Measurements from ENCODE around the gene KLK11. TPM values are rescaled to one million over a fixed set of nuclear protein-coding genes. Genes with fewer than 3 reads are reported as not detected.

Gene KLK11
- total RNA-seq, 2 experiments from 2014 or later: not detected

DNA sequence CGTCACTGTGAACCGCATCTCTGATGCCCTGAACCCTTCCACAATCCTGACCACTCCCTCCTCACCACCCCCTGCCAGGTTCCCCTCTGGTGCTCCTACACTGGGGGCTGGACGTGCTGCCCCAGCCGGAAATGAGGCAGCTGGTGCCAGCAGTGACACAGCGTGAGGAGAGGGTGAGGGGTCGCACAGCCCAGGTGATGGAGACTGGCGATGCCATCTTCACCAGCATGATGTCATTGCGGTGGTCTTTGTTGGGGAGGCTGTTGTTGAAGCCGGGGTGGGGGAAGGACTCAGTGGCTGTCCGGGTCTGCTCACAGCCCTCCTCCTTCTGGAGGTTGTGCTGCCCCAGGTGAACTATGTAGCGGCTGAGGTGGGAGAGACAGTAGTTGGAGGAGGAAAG, 2.5 kb downstream of the KLK11 start:
- peaks cover 4% of the 10 kb centered on the region for H3K4me1 Mint-ChIP-seq
- no peak overlapping the region for H3K27ac Mint-ChIP-seq
- H3K36me3 Mint-ChIP-seq: no peaks in the 10 kb centered on the region
- POLR2A ChIA-PET: interaction anchor here (0.6 kb wide), 1 partner anchor 16 kb away, joined by 4 read pairs; no protein-coding TSS in a partner anchor
- no peak for DNase-seq
- H3K27me3 Mint-ChIP-seq: peaks cover 42% of the 10 kb centered on the region
- H3K9me3 Mint-ChIP-seq: no peaks in the 10 kb centered on the region
- H3K4me3 Mint-ChIP-seq: no peak overlapping the region
- ATAC-seq (ENCODE audit: low read depth): no peak

DNA sequence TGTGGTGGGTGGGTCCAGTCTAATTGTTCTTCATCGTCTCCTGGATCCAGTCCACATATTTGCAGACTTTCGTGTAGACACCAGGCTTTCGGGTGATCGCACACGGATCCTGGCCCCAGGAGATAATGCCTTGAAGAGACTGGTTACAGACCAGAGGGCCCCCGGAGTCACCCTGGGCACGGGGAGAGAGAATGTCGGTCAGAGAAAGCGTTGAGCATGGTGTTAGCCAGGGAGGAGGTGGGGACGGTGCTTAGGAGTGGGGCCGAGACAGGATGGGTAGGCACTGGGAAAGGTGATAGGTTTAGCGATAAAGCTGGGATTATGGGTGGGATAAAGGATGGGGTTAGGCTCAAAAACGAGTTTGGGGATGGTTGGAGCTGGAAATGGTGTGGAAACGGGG, 3.9 kb downstream of the KLK11 start:
- H3K4me1 Mint-ChIP-seq: peaks cover 10% of the 10 kb centered on the region
- H3K9me3 Mint-ChIP-seq: no peaks in the 10 kb centered on the region
- no peak for DNase-seq
- POLR2A ChIA-PET: no interaction called here
- H3K27me3 Mint-ChIP-seq: peaks cover 55% of the 10 kb centered on the region
- no peak overlapping the region for H3K4me3 Mint-ChIP-seq
- no peak overlapping the region for H3K27ac Mint-ChIP-seq
- ATAC-seq (ENCODE audit: low read depth): no peak
- H3K36me3 Mint-ChIP-seq: no peaks in the 10 kb centered on the region

DNA sequence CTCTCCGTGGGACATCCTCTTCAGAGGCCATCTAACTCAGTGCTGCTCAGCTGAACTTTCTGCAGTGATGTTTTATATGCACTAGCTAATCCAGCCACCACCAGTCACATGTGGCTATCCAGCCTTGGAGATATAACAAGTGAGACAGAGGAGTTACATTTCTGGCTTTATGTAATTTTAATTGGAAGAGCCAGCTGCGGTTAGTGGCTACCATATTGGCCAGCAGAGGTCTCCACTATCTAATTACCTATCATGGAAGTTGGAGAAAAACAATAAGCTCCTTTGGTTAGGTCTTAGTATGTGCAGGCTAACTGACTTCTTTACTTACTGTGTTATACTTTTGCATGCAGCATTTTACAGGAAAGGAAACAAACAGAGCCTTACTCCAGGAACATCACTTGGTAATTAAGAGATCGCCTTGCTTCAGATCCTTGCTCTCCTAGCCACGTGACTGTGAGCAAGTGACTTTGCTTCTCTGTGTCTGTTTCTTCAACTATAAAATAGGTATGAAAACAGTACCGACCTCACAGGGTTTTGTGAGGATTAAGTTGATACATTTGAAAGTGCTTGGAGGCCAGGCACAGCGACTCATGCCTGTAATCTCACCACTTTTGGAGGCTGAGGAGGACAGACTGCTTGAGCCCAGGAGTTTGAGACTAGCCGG, 5.3 kb downstream of the KLK11 start:
- DNase-seq (no peak), ATAC-seq (ENCODE audit: low read depth) (no peak)
- no peak overlapping the region for H3K4me3 Mint-ChIP-seq
- H3K36me3 Mint-ChIP-seq: no peaks in the 10 kb centered on the region
- POLR2A ChIA-PET: no interaction called here
- peaks cover 15% of the 10 kb centered on the region for H3K4me1 Mint-ChIP-seq
- H3K9me3 Mint-ChIP-seq: no peaks in the 10 kb centered on the region
- no peak overlapping the region for H3K27ac Mint-ChIP-seq
- peaks cover 61% of the 10 kb centered on the region for H3K27me3 Mint-ChIP-seq

DNA sequence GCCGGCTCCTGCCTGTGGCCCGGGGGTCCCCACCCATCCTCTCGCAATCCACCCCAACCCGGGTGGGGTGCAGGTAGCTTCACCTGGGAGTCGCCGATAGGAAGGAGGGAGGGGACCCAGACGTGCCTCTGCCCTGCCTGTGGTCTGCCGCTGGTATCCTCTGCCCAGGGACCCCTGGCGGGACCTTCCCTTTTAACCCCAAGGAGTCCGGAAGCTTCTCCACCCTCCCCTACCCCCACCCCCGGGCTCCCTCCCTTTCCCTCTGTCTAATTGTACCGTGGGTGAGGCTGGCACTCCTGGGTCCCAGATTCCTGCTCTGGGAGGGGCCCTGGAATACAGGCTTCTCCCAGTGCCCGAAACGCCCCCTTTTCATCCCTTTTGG, 6.9 kb downstream of the KLK11 start, which contains the start of gene KLK10:
Gene KLK10 (minus strand): TSS at position 166 of the 382 bp plus-strand sequence. CDS start 579 bp downstream, outside the sequence.
- ATAC-seq (ENCODE audit: low read depth) (no peak), DNase-seq (no peak)
- Mint-ChIP-seq H3K36me3 (no peaks in the 10 kb centered on the region), H3K4me3 (peak within 1 kb of the TSS; percentile 72), H3K4me1 (peaks cover 19% of the 10 kb centered on the region), H3K27me3 (peaks cover 64% of the 10 kb centered on the region), H3K9me3 (no peaks in the 10 kb centered on the region), H3K27ac (no peak within 1 kb of the TSS)
- POLR2A ChIA-PET: interaction anchor here (1.0 kb wide), 1 partner anchor 8 kb away, joined by 3 read pairs; no protein-coding TSS in a partner anchor

DNA sequence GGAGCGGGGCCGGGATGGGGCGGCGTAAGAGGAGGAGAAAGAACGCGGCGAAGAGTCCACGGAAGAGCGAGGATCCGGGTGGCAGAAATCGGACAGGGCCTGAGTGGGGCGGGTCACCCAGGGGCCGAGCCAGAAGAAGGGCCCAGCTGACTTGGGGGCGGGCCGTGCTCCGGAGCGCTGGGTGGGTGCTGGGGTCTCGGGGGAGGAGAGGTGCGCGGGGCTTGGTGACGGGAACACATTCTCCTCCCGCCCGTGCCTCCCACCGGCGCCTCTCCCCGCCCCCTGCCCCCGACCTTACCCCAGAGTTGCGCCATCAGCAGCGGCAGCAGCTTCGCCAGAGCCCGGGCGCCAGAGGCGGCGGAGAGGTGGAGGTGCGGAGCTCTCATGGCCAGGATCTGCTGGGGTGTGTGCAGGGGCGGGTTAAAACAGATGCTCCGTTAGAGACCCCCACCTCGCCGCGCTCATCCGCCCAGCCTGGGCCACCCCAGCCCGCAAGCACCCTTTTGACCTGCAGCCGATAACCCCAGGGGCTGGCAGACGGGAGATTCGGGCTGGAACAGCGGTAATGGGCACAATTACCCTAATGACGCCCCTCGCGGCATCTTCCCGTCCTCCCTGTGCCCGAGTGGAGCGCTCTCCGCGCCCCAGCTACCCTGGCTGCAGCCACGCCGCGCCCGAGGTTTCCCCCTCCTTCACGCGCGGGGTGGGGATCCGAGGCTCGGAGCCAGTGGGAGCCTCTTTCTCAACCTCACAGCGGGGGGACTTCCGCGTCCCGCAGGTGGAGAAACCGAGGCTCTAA, 7.5 kb downstream of the KLK11 start:
- peaks cover 25% of the 10 kb centered on the region for H3K4me1 Mint-ChIP-seq
- POLR2A ChIA-PET: interaction anchor here (1.0 kb wide), 1 partner anchor 8 kb away, joined by 3 read pairs; no protein-coding TSS in a partner anchor
- no peaks in the 10 kb centered on the region for H3K9me3 Mint-ChIP-seq
- H3K27me3 Mint-ChIP-seq: peaks cover 64% of the 10 kb centered on the region
- H3K27ac Mint-ChIP-seq: no peak overlapping the region
- H3K36me3 Mint-ChIP-seq: no peaks in the 10 kb centered on the region
- ATAC-seq (ENCODE audit: low read depth) (no peak), DNase-seq (no peak)
- H3K4me3 Mint-ChIP-seq: peak overlapping the region; percentile 72

DNA sequence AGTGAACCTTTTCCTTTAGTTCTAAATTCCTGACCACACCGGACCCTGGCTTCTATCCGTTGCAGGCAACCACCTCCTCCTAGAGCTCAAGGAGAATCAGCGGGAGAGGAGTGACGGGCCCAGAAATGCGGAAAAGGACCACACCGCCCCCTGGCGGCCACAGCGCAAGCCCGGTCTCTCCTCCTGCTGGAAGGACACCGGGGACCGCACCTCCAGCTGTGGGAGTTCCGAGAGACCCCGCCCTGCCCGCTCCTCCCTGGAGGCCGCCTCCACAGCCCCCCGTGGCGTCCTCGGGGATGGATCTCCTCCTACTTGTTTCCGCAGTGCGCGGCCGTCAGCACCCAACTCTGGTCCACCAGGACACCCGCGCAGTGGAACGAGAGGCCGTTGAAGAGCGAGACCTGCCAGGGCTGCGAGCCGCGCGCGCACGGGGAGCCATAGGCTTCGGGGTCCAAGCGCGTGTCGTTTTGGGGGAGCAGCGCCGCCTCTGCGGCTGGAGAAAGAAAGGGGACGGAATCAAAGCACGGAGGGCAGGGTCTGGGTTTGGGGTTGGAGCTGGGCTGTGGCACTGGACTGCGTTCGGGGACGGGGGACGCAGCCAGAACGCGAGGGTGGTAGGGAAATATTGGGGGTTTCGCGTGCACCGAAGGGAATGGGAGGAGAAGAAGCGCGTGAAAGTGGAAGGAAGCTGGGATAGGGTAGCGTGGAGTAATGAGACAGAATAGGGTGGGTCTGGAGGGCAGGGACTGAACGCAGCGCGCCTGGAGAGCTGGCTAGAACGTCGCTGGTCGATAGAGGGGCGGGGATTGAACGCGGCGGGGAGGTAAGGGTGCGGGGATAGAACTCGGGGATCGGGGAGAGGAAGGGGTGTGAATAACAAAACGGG, 9.4 kb downstream of the KLK11 start:
- no peak overlapping the region for H3K27ac Mint-ChIP-seq

DNA sequence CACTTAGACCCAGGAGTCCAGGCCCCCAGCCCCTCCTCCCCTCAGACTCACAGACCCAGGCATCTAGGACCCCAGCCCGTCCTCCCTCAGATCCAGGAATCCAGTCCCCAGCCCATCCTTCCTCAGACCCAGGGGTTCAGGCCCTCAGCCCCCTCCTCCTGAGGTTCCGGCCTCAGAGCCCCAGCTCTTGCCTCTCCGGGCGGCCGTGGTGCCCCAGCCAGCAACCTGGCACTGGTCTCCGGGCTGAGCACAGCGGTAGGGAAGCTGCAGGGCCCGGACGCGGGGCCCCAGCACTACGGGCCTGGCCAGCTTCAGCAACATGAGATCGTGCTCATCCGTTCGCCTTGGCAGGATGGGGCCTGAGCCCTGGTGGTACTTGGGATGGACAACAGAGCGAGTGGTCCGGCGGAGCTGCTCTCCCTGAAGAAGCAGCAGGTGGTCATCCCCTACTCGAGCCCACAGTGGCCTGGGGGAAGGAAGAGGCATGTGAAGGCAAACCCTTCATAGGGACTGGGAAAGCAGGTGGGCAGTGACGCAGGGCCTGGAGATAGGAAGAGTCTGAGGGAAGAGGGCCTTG, 10.6 kb downstream of the KLK11 start:
- Mint-ChIP-seq H3K27me3 (peaks cover 48% of the 10 kb centered on the region), H3K27ac (no peak overlapping the region), H3K4me1 (peaks cover 27% of the 10 kb centered on the region), H3K36me3 (no peaks in the 10 kb centered on the region), H3K9me3 (no peaks in the 10 kb centered on the region), H3K4me3 (no peak overlapping the region)
- ATAC-seq (ENCODE audit: low read depth): no peak
- DNase-seq: no peak
- POLR2A ChIA-PET: no interaction called here

More for the DNA sequence above, 9.4 kb downstream of the KLK11 start:
- POLR2A ChIA-PET: no interaction called here
- Mint-ChIP-seq H3K27me3 (peaks cover 57% of the 10 kb centered on the region), H3K36me3 (no peaks in the 10 kb centered on the region), H3K4me1 (peaks cover 27% of the 10 kb centered on the region), H3K9me3 (no peaks in the 10 kb centered on the region), H3K4me3 (peak overlapping the region; percentile 44)
- ATAC-seq (ENCODE audit: low read depth): peak; percentile 46
- DNase-seq: peak; percentile 73

DNA sequence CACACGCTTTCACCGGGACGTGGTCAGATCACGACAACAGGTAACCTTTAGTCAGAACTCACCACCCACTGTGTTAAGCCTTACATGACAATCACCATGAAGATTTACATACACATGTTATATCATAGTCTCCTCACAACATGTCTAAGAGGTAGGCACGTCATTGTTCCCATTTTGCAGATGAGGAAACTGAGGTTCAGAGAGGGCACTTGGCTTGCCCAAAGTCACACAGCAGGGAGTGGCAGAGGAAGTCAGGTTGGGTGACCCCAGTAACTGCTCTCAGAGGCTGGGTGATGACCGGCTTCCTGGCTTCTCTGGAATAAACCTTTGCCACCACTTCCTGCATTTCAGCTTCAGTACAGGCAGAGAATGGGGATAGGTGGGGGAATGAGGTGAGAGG, 12.2 kb downstream of the KLK11 start:
- peaks cover 38% of the 10 kb centered on the region for H3K27me3 Mint-ChIP-seq
- H3K36me3 Mint-ChIP-seq: no peaks in the 10 kb centered on the region
- POLR2A ChIA-PET: no interaction called here
- no peak overlapping the region for H3K27ac Mint-ChIP-seq
- H3K9me3 Mint-ChIP-seq: no peaks in the 10 kb centered on the region
- ATAC-seq (ENCODE audit: low read depth): no peak
- DNase-seq: no peak
- no peak overlapping the region for H3K4me3 Mint-ChIP-seq
- H3K4me1 Mint-ChIP-seq: peaks cover 23% of the 10 kb centered on the region

DNA sequence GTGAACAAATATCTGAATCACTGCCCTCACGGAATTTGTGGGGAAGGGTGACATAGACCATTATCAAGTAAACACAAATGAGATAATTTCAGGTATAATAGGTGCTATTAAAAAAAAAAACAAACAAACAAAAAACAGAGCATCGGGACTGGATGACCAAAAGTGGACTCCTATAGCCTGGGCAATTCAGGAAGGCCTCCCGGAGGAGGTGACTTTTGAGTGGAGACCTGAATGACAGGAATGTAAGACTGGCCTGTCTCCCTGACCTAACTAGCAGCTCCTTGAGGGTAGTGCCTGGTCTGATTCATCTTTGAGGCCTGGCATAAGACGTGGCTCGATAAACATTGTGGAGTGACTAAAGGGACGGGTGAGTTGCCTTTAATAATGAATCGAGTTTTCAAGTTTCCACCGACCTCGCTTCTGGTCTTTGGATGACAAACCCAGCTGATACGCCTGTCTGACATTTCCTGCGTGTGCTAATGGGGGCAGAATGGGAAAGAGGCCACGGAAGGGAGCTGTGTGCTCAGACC, 13.7 kb downstream of the KLK11 start:
- DNase-seq (no peak), ATAC-seq (ENCODE audit: low read depth) (no peak)
- Mint-ChIP-seq H3K4me1 (peaks cover 18% of the 10 kb centered on the region), H3K4me3 (no peak overlapping the region), H3K9me3 (no peaks in the 10 kb centered on the region), H3K27me3 (peaks cover 28% of the 10 kb centered on the region), H3K27ac (no peak overlapping the region), H3K36me3 (no peaks in the 10 kb centered on the region)
- POLR2A ChIA-PET: no interaction called here

DNA sequence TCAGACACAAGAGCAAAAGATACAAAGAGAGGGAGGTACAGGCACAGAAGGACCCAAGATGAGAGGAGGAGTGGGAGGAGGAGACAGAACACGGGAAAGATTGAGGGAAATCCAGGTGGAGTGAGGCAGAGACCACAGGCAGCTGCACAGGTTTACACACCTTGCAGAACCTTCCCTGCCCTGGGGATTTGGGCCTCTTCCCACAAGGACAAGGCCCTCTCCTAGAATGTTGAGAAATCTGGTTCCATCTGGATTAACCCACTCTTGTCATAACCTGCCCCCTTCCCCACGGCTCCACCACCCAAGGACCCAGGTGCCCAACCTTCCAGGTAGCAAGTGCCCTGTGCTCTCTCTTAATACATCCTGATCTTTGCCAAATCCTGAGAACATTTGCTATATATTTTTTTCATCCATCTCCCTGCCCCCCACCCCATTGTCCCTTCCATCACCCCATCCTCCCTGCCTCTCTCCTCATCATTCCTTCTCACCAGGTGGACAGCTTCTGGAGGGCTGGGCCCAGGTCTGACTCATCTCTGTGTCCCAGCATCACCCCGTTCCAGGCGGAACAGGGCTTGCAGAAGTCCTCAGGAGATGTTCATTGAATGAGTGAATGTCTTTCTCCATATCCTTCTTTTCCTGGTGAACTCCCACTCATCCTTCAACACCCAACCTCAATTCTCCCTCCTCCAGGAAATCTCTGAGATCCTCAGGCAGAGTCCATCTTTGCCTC, 16.2 kb downstream of the KLK11 start:
- DNase-seq (no peak), ATAC-seq (ENCODE audit: low read depth) (no peak)
- POLR2A ChIA-PET: no interaction called here
- Mint-ChIP-seq H3K27ac (no peak overlapping the region), H3K4me1 (peaks cover 11% of the 10 kb centered on the region), H3K9me3 (no peaks in the 10 kb centered on the region), H3K36me3 (no peaks in the 10 kb centered on the region), H3K27me3 (peaks cover 9% of the 10 kb centered on the region), H3K4me3 (no peak overlapping the region)

DNA sequence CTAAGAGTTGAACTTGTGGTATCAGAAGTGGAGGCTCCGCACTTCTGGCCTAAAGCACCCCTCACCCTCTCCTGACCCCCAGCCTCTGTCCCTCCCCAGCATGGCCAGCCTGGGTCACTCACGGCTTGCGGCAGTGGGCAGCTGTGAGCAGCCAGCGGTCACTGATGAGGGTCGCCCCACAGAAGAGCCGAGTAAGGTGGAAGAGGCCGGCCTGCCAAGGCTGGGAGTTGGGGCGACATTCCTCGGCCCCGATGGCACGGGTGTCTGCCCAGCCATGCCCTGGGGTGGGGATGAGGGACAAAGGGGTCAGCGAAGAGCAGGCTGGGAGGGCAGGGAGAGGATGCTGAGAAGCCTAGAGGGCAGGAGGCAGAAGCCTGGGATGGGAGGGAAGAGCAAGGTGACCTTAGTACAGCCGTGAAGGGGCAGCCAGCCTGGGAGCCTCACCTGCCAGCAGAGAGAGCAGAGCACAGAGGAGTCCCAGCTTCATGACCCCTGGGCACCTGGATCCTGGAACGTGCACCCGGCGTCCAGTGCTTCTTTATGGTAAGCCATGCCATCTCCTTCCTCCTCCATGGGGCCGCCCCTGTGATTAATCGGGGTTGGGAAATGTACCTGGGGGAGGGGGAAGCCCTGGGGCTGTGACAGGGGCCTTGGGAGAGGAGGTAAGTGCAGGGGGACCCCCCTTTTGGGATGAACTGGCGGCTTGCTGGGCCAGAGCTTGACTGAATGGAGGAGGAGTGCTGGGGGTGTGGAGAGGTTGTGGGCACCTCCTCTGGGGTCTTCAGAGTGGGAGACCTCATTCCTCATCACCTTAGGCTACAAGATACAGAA, 17.1 kb downstream of the KLK11 start:
- no peak overlapping the region for H3K27ac Mint-ChIP-seq
- DNase-seq (no peak), ATAC-seq (ENCODE audit: low read depth) (no peak)
- H3K4me3 Mint-ChIP-seq: no peak overlapping the region
- H3K27me3 Mint-ChIP-seq: peaks cover 7% of the 10 kb centered on the region
- no peaks in the 10 kb centered on the region for H3K9me3 Mint-ChIP-seq
- POLR2A ChIA-PET: no interaction called here
- H3K36me3 Mint-ChIP-seq: no peaks in the 10 kb centered on the region
- H3K4me1 Mint-ChIP-seq: peaks cover 6% of the 10 kb centered on the region

DNA sequence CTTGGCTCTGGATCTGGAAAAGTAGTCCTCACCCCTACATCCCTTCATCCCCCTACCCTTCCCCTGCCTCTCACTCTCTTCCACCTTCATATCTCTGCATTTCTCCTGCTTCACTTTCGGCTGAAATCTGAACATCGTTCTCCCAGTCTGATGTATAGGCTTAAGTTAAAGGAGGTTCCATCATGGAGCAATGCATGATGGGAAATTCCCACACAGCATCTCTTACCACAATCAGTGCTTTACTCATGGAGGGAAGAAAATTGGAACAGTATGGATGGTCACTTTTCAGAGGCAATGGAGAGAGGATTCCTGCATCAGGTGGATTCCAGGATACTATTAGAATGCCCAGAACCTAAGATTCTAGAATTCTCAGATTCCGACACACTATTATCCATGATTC, 18.9 kb downstream of the KLK11 start:
- POLR2A ChIA-PET: interaction anchor here (0.7 kb wide), 1 partner anchor 16 kb away, joined by 4 read pairs; no protein-coding TSS in a partner anchor
- no peak overlapping the region for H3K27ac Mint-ChIP-seq
- DNase-seq (no peak), ATAC-seq (ENCODE audit: low read depth) (no peak)
- H3K36me3 Mint-ChIP-seq: no peaks in the 10 kb centered on the region
- H3K9me3 Mint-ChIP-seq: no peaks in the 10 kb centered on the region
- peaks cover 10% of the 10 kb centered on the region for H3K27me3 Mint-ChIP-seq
- no peaks in the 10 kb centered on the region for H3K4me1 Mint-ChIP-seq
- H3K4me3 Mint-ChIP-seq: no peak overlapping the region

Data from activated naive CD8-positive, alpha-beta T cell treated with anti-CD3 and anti-CD28 coated beads, Interleukin-2, amount 10 ng/mL, durations not matched to agents 7 days and 5 days (primary cell).